HG03060 (cell line): ENCODE results near the gene EDEM3.
"Not testable (repeated sequence)": the region's sequence is repeated elsewhere in the genome, so short reads cannot be mapped to it uniquely, and the experiment has no call there.

Experiments
- ATAC-seq: cut with Tn5 transposase; IDR thresholded peaks from one replicate; pipeline ENCODE4 v1.9.1; 2021; ENCODE audit warnings: low read depth, moderate number of reproducible peaks; ENCODE audit not compliant: unreplicated experiment

EDEM3 gene, protein sequence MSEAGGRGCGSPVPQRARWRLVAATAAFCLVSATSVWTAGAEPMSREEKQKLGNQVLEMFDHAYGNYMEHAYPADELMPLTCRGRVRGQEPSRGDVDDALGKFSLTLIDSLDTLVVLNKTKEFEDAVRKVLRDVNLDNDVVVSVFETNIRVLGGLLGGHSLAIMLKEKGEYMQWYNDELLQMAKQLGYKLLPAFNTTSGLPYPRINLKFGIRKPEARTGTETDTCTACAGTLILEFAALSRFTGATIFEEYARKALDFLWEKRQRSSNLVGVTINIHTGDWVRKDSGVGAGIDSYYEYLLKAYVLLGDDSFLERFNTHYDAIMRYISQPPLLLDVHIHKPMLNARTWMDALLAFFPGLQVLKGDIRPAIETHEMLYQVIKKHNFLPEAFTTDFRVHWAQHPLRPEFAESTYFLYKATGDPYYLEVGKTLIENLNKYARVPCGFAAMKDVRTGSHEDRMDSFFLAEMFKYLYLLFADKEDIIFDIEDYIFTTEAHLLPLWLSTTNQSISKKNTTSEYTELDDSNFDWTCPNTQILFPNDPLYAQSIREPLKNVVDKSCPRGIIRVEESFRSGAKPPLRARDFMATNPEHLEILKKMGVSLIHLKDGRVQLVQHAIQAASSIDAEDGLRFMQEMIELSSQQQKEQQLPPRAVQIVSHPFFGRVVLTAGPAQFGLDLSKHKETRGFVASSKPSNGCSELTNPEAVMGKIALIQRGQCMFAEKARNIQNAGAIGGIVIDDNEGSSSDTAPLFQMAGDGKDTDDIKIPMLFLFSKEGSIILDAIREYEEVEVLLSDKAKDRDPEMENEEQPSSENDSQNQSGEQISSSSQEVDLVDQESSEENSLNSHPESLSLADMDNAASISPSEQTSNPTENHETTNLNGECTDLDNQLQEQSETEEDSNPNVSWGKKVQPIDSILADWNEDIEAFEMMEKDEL

DNA sequence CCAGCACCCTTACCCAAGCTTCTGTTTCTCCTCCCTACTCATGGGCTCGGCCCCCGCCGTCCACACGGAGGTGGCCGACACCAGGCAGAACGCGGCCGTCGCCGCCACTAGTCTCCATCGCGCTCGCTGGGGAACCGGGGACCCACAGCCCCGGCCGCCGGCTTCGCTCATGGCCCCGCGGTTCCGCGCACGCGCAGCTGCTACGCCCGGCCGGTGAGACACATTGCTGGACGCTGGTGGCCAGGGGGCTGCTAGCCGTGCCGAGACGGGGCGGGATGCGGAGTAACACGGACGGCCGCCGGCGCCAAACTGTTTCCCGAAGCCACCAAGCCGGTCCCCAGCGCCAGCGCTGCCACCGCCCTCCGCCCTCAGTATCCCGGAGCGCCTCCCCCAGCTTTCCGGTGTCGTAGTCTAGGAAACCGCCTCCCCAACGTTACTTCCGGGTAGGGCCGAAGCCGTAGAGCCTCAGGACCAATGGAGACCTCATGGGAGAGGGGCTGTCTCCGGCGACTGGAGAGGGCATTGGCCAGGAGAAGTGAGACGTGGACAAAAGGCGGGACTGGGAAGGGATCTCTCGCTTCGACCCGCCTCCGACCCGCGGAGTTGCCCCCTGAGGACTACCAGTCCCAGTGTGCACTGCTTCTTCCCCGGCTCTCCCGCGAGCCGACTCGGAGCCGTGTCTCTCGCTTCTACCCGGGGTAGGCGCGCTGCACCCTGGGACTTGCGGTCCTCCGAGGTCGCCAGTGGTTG, at the start of gene EDEM3:
EDEM3 (minus strand) TSS at position 383 of the 750 bp plus-strand sequence; CDS start at position 171, 212 bp downstream.
- peak; percentile 90 for ATAC-seq

DNA sequence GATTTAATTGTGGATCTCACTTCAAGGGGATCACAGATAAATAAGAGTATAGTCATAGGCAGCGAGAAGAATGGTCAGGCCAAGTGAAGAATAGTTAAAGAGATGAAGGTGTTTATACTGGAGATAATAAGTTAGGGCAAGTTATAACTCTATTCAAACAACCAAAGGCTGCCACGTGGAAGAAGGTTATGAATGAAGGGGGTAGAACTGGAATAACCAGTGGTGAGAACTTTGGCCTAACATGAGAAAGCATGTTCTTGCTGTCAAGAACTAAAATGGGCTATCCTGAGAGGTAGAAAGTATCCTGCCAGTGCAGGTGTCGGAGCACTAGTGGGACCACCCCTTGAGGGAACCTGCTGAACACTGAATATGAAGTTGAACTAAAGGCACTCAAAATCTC, 49.6 kb upstream of the EDEM3 start:
- ATAC-seq = no peak

DNA sequence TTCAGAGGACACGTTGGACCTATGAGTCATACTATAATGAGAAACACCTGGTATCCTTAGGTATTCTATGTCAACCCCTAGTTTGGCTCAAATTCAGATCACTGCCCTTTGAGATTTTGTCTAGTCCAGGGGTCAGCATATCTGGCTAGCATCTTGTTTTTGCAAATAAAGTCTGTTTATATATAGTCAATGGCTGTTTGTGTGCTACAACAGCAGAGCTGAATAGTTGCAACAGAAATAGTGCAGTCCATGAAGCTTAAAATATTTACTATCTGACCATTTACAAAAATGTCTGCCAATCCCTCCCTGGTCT, 48.5 kb upstream of the EDEM3 start:
- ATAC-seq = no peak

DNA sequence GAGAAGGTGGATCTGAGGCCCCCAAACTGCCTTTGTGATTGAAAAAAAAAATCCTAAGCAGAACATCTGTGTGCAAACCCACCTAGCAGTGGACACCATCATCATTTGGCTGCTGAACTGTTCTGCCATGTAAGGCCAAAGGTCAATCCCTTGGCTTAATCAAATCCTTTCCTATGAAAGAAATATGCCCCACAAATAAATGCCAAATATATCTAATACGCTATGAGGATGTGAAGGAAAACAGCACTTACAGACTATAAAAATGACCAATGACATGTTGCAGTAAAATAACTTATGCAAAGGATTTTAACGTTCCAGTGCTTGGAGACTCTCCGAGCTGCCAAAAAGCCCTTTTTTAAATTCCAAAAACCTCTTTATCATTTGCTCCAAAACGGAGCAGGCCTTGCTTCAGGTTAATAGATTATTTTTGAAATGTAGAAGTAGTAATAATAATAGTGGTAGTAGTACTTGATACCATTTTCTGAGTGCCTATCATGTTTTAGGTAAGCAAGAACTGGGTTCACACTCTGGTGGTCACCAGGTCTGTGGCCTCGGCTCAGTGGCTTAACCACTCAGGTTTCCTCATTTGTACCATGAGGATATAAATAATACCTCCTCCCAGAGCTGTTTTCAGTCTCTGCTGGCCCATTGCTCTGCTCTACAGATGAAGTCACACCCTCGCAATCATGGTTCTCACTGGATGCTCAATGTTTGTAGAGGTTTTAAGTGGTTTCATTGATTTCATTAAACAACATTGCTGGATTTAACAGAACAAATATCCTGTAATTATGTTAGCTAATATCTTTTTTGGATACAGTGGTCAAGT, 47.9 kb upstream of the EDEM3 start:
- ATAC-seq = peak; percentile 42

DNA sequence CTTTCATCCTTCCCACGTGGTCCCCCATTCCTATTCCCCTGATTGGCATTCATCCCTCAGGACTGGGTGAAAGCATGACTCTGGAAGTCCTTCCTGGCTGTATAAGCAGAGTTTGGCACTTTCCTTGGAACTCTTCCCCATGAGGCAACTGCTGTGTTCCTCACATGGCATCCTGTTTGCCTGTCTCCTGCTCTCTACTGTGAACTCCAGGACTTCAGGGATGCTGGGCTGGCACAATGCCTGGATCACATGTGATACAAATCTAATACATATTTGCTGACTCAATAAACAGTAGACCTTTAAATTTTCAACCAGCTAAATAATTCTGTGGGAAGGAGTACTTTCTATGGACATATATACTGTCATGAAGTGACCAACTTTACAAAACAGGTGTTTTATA, 46.8 kb upstream of the EDEM3 start:
- ATAC-seq = no peak

DNA sequence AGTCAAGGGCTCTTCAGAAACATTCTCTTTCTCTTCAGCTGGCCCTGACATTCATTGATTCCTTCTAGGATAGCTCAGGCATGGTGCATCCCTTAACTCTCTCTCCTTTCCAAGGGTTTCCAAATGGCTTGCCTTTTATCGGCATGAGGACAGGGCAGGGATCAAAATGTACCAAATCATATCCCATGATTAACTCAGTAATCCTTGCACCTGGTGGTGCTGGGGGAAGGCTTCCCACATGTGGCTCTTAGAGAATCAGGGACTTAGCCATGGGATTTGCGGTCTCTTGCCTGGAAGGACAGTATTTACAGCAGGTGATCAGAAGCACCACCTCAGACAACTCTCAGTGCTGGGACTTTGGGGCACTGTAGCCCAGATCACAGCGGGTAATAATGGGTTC, 46.2 kb upstream of the EDEM3 start:
- ATAC-seq = no peak

DNA sequence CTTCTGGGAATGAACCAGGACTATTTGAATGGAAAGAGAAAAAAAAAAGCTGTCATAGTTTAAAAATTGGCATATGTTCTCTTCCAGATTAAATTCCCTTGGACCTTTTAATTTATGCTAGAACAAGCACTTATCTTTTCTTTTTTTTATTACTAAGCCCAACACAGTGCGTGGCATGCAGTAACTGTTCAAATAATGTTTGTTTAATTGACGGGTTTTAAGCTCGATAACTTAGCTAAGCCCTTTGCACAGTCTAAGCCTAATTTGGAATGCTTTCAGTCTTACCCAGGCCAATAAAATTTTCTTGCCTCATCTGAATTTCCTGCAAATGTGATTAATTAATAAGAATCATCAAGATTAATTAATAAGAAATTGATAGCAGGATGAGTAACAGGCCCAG, 39.3 kb upstream of the EDEM3 start:
- ATAC-seq = no peak

DNA sequence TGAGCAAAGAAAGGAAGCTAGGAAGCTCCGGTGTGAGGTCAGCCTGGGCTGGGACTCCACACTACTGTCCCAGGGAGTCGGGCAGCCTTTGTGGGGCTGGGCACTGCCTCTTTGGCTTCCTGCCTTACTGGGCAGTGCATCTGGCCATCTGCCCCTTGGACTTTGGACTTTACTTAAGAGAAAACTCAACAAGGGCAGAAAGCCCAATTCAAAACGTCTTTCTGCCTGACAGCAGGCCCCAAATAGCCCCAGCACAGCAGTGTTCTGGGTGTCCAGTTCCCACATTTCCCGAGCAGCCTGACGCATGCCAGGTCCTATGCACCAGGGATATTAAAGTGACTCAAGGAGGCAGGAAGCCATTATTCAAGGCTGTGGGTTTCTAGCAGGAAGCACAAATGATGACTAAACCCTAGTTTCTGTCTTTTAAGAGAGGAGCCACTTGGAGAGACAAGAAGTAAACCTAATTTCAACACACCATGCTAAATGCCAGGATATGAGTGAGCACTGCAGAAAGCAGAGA, 37.9 kb upstream of the EDEM3 start:
- no peak for ATAC-seq

DNA sequence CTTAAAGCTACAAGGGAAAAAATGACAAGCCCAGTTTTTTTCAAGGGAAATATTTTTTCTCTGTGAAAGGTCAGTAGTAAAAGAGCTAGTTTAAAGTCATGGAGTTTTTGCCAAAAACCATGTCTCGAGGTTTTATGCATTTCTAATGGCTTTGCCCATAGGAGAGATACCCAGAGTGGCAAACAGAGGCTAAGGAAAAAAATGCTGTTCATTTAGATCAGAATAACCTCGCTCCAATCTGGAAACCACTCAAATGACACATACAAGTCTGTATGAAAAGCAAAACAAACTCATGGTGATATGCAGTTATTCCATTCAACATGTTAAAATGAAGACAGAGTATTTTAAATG, 36.9 kb upstream of the EDEM3 start:
- no peak for ATAC-seq

DNA sequence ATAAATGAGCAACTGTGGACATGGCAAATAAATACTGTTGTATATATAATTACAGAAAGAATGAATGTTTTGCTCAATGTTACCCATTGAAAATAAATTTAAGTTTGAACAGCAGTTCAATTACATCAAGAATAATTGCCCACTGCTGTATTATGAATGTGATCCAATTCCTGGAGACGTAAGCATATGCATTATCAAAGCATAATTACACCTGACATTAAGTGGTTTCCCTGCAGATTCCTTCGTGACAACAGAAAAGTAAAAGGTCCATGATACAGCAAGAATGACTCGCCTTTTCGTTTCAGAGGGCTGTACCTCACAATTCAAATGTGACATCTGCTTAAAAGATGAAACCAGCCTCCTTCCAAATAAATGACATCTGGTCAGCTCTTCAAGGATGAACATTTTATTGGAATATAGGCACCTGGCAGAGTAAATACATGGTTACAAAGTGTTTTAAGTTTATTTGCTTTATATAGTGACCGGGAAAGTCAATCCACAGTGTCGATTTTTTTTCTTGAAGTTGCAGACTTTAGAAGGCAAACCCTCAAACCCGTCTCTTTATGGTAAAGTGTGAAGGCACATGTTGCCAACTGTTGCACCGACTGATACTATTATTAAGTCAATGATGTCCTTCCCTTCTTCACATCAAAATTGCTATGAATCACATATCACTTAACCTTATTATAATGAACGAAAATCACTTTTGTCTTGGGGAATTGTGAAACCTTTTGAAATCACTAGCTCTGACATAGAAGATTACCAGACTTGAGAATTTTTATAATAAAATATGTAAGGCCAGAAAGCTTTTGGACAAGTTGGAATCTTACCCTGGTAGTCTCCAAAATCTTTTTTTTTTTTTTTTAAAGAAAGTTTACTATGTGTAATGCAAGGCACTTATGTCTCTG, 36.2 kb upstream of the EDEM3 start:
- ATAC-seq = no peak

DNA sequence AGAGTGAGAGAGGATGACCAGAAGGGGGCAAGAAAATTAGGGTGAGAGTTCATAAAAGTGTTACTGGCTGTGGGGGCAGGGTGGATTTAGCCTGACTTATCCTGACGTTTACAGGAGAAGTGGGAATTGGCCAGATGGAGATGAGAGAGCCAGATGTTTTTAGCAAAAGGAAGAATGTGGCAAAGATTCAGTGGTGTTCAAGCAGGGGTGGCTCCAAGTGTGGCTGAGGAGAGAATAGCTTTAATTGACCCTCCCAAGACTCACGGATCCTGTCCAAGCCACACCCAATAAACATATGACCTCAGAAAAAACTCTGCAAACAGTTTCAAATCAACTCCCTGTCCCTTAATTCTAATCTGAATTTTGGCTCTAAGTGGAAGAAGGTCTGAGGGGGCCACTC, 35.2 kb upstream of the EDEM3 start:
- no peak for ATAC-seq

DNA sequence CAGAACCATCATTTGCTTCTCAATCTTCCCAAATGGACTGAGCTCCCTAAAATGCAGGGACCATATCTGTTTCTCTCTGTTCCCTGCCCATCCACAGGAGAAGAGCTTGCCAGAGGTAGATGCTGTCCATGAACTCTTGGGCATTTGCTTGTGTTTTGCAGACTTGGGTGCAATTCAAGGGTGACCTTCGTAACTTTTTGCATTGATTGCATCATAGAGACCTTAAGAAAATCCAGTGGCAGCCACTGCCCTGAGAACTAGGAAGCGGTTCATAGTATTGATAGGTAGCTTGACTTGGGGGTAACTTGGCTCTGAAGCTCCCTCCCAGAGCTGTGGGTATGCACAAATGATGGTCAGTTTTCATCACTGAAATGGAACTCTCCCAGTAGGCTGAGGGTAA, 34.3 kb upstream of the EDEM3 start:
- no peak for ATAC-seq

DNA sequence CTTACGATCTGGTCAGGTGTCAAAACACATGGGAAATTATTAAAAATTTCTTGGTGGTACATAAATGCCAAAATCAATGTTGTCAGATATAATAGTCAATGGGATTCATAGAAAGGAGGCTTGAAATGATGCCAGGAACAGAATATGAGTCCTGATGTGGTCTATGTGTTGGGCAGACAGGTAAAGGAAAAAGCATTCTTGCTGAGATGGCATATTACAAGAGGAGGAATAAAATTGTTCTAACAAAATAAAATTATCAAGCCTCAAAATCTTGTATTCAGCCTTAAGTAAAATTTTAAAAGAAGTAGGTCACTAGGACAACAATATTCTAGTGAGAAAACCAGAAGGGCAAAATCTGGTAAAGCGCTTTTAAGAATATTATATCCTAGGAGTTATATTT, 30.9 kb upstream of the EDEM3 start:
- ATAC-seq = no peak

DNA sequence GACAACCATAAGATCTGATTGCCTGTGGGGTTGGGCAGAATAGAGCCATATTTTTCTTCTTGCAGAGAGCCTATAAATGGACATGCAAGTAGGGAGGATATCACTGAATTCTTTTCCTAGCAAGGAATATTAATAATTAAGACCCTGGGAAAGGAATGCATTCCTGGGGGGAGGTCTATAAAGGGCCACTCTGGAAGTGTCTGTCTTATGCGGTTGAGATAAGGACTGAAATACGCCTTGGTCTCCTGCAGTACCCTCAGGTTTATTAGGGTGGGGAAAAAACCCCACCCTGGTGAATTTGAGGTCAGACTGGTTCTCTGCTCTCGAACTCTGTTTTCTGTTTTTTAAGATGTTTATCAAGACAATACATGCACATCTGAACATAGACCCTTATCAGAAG, 29.1 kb upstream of the EDEM3 start:
- not testable (repeated sequence) for ATAC-seq

DNA sequence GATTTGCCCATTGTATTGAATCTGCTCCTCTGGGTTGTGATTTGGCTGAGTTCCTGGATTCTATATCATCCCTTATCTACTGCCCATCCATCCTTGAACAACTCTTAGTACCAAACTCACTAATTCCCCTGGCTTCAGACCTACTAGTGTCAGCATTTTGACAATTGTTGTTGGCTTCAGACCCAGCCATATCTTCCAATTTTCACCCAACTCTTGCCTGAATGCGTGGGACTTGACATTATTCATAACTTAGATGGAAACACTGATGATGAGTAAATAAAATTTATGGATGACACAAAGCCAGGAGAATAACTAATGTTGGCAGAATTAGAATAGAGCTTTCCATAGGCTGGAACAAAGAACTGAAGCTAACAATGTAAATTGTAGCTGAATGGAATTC, 27.3 kb upstream of the EDEM3 start:
- ATAC-seq = no peak

DNA sequence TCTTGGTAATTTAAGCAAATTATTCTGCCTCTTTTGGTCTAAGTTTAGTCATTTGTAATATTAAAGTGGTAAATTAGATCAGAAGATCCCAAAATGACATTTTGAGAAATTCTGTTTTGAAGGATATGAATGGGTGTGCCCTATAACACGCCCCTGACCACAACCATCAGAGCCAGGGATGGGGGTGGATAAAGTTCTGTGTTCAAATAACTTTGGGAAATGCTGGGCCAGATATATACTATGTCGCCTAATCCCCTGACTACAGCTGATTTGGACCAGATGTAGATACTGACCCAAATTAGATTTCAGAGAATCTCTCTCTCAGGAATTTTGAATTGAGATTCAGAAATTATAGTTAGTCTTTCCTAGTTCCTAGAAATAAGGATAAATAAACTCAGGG, 21.2 kb upstream of the EDEM3 start:
- no peak for ATAC-seq

DNA sequence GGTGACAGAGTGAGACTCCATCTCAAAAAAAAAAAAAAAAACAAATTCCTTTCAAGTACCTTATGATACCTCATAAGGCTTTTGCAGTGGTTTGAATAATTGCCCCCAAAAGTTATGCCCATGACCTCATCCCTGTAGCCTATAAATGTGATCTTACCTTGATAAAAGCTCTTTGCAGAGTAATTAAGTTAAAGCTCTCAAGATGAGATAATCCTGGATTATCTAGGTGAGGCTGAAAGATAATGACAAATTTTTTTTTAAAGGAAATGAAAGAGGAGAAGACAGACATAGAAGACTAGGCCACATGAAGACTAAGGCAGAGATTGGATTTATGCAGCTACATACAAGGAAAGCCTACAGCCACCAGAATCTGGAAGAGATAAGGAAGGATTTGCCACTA, 20.7 kb upstream of the EDEM3 start:
- no peak for ATAC-seq

DNA sequence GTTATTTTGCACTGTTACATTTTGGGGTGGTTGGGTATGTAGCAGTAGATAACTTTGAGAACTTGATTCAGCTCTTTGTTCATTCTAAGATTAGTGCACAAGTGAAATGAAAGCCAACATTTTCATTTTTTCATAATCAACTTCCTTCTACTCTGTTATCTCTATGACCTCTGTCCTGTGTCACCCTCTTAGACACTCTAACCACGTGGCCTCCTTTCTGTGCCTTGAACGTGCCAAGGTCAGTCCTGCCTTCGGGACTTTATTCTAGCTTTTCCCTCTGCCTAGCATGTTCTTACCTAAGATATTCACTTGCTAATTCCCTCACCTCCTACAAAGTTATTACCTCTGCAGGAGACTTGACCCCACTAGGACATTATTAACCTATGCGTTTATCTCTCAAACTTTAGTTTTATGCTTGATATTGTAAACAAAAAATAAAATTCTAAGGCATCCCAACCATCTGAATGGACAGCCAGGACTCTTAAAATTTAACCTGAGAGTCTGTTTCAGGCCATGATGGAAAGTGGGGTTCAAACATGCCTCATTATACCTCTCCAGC, 19.2 kb upstream of the EDEM3 start:
- ATAC-seq = no peak

DNA sequence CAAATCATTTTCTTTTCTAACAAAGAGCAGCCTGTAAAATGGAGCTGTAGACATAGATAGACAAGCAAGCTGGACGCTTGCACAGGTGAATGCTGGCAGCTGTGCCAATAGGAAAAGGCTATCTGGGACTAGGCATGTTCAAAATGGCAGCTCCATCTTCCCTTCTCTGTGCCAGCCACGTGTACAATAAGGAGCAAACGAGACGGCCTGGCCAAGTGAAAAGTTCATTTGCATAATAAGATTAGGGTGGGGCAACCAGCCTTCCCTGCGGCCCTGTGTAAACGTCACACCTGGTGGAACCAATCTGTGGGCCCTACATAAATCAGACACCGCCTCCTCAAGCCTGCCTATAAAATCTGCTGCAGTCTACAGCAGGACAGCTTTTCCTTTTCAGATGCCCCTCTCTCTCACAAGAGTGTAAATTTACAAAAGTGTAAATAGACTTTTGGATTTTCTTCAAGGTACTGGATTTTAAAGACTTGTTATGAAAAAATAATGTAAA, 16.6 kb upstream of the EDEM3 start:
- ATAC-seq = no peak
